Fibroblast of lung (primary cell): ENCODE data around the gene LGR6. TPM values are rescaled to one million over a fixed set of nuclear protein-coding genes. Genes with fewer than 3 reads are reported as not detected.

Source experiments
- DNase-seq, 2 donors: peaks; one replicate each; pipeline versions ENCODE4 v3.0.0 to v3.0.0-alpha.2; 2010; ENCODE audit warnings: low read depth in 2 of 2
- H2AFZ ChIP-seq: 2 replicates; pipeline ENCODE4 v1.5.1; 2012; ENCODE audit warnings: low read length, control low read depth, inconsistent platforms
- H3K27ac ChIP-seq: 2 replicates; pipeline ENCODE4 v1.5.1; 2011; ENCODE audit warnings: low read length, control low read depth; ENCODE audit not compliant: insufficient read depth
- H3K27me3 ChIP-seq: 2 replicates; pipeline ENCODE4 v1.5.1; 2011; ENCODE audit warnings: mild to moderate bottlenecking, low read length; ENCODE audit not compliant: control insufficient read depth, insufficient read depth
- H3K36me3 ChIP-seq: 2 replicates; pipeline ENCODE4 v1.5.1; 2011; ENCODE audit warnings: low read length; ENCODE audit not compliant: control insufficient read depth, insufficient read depth
- H3K4me1 ChIP-seq: 2 replicates; pipeline ENCODE4 v1.5.1; 2011; ENCODE audit warnings: low read length; ENCODE audit not compliant: control insufficient read depth, insufficient read depth; ENCODE audit errors: extremely low read depth
- H3K4me2 ChIP-seq: 2 replicates; pipeline ENCODE4 v1.5.1; 2011; ENCODE audit warnings: low read length, control low read depth; ENCODE audit not compliant: insufficient read depth; ENCODE audit errors: extremely low read depth
- H3K4me3 ChIP-seq, 4 experiments: fragments of 200-600 bp in 1 of 4; sonication (generic) in 1 of 4; replicated peaks in 1 of 4; 2 replicates each; pipeline ENCODE4 v1.5.1; 2011 to 2016; ENCODE audit warnings: low read length in 4 of 4, low read depth in 3 of 4, mild to moderate bottlenecking in 3 of 4, control low read depth in 2 of 4, inconsistent platforms in 1 of 4, mixed read lengths in 1 of 4; ENCODE audit not compliant: insufficient read depth in 1 of 4; ENCODE audit errors: control extremely low read depth in 1 of 4
- H3K79me2 ChIP-seq: 2 replicates; pipeline ENCODE4 v1.5.1; 2012; ENCODE audit warnings: mild to moderate bottlenecking, low read length, inconsistent platforms; ENCODE audit not compliant: control insufficient read depth, insufficient read depth
- H3K9ac ChIP-seq: 2 replicates; pipeline ENCODE4 v1.5.1; 2011; ENCODE audit warnings: mild to moderate bottlenecking, low read length, control low read depth; ENCODE audit not compliant: insufficient read depth
- H3K9me3 ChIP-seq: 2 replicates; pipeline ENCODE4 v1.5.1; 2012; ENCODE audit warnings: low read depth, low read length; ENCODE audit not compliant: control insufficient read depth, insufficient read depth
- H4K20me1 ChIP-seq: 2 replicates; pipeline ENCODE4 v1.5.1; 2011; ENCODE audit warnings: low read length; ENCODE audit not compliant: control insufficient read depth, insufficient read depth; ENCODE audit errors: extremely low read depth
- EZH2 ChIP-seq: IDR thresholded peaks from 2 replicates; pipeline ENCODE4 v1.5.1; 2012; ENCODE audit warnings: low read length, control low read depth, mild to moderate bottlenecking; ENCODE audit errors: missing control alignments
- polyA plus RNA-seq, 2 donors: library from polyadenylated mRNA; depleted of rRNA in 1 of 2; stranded (reverse) in 1 of 2; unstranded in 1 of 2; fragments of >200 nt; gene quantifications; 2 replicates each; pipeline ENCODE4 v1.2.1, GENCODE V29; 2011 to 2012; ENCODE audit warnings: missing spikeins in 1 of 2
- total RNA-seq: library from RNA; depleted of rRNA; stranded (reverse); fragments of >200 nt; gene quantifications from 2 replicates; pipeline ENCODE4 v1.2.1, GENCODE V29; 2014
- TF ChIP-seq, protein P1 (sequence below), 2 donors: IDR thresholded peaks in 1 of 2; conservative IDR thresholded peaks in 1 of 2; 1 replicate in 1 of 2; 2 replicates in 1 of 2; pipeline ENCODE4 v1.5.1; 2011 to 2012; ENCODE audit warnings: low read length in 2 of 2, control low read depth in 1 of 2, inconsistent platforms in 1 of 2, low read depth in 1 of 2, mild to moderate bottlenecking in 1 of 2

The LGR6 gene
- total and polyA plus RNA-seq, 2 donors (not counting 1 experiment from before 2014, with no cell fraction given) = 0.02 TPM; not detected in 1

DNA sequence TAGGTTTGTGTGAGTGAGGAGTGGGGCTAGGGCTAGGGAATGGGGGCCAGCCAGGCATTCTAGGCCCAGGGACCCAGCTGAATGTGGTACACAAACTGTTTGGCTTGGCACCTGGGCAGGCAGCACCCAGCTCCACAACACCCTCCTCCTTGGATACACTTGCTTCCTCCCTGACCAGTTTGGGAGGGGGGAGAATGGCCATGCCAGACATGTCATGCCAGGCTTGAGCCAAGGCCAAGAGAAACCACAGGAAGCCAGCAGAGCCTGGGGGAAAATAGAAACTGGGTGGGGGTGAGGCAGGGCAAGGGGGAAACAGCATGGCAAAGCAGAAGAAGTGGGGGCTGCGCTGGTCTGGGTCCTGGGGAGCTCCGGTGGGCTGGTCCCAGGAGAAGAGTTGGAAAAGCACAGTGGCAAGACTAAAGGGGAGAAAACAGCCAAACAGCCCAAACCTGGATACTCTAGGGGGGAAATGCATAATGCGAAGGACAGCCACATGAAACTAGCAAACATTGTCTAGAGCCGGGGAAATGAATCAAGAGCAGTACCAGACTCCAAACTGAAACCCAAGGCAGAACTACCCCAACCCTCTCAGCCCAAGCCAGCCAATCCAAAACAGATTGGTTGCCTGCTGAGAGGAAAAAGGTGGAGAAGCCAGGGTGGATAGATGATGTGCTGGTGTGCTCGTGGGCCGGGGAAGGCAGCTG is 47.9 kb downstream of the LGR6 start:
- Histone ChIP-seq H3K9ac (no peak overlapping the region), H3K4me1 (no peaks in the 10 kb centered on the region), H3K4me2 (no peak overlapping the region), H4K20me1 (no peaks in the 10 kb centered on the region), H3K27me3 (peaks cover 33% of the 10 kb centered on the region), H2AFZ (no peak overlapping the region), H3K27ac (no peak overlapping the region), H3K4me3 (no peak overlapping the region), H3K9me3 (no peaks in the 10 kb centered on the region), H3K36me3 (no peaks in the 10 kb centered on the region), H3K79me2 (no peaks in the 10 kb centered on the region)
- no peak for TF ChIP-seq EZH2
- TF ChIP-seq, protein P1, sequence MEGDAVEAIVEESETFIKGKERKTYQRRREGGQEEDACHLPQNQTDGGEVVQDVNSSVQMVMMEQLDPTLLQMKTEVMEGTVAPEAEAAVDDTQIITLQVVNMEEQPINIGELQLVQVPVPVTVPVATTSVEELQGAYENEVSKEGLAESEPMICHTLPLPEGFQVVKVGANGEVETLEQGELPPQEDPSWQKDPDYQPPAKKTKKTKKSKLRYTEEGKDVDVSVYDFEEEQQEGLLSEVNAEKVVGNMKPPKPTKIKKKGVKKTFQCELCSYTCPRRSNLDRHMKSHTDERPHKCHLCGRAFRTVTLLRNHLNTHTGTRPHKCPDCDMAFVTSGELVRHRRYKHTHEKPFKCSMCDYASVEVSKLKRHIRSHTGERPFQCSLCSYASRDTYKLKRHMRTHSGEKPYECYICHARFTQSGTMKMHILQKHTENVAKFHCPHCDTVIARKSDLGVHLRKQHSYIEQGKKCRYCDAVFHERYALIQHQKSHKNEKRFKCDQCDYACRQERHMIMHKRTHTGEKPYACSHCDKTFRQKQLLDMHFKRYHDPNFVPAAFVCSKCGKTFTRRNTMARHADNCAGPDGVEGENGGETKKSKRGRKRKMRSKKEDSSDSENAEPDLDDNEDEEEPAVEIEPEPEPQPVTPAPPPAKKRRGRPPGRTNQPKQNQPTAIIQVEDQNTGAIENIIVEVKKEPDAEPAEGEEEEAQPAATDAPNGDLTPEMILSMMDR (conservative IDR thresholded peaks at IDR 0.05 in 1 of 2, IDR thresholded peaks at IDR 0.05 in 1 of 2; ENCODE audit: low read depth in 1 of 2, low read length in 2 of 2) = no peak
- DNase-seq = no peak

DNA sequence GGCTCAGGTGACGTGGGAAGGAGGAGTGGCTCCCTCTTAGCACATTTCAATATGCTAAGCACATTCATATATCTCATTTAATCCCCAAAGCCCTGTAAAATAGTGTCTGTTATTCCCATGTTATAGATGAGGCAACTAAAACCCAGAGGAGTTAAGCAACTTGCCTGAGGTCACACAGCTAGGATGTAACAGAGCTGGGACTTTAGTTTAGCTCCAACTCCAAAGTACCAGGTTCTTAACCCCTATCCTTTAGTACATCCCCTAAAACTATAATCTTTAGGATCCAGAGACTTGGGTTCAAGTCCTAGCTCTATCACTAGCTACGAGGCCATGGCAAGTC is 48.5 kb downstream of the LGR6 start:
- no peaks in the 10 kb centered on the region for H4K20me1 ChIP-seq
- H3K79me2 ChIP-seq = no peaks in the 10 kb centered on the region
- H3K4me3 ChIP-seq = no peak overlapping the region
- H3K4me2 ChIP-seq = no peak overlapping the region
- DNase-seq = no peak
- H3K36me3 ChIP-seq = no peaks in the 10 kb centered on the region
- no peaks in the 10 kb centered on the region for H3K9me3 ChIP-seq
- no peak overlapping the region for H3K9ac ChIP-seq
- TF ChIP-seq, protein P1 (conservative IDR thresholded peaks at IDR 0.05 in 1 of 2, IDR thresholded peaks at IDR 0.05 in 1 of 2; ENCODE audit: low read depth in 1 of 2, low read length in 2 of 2) = no peak
- TF ChIP-seq EZH2 = no peak
- H3K27me3 ChIP-seq = peaks cover 37% of the 10 kb centered on the region
- H3K27ac ChIP-seq = no peak overlapping the region
- H2AFZ ChIP-seq = no peak overlapping the region
- H3K4me1 ChIP-seq = no peaks in the 10 kb centered on the region

DNA sequence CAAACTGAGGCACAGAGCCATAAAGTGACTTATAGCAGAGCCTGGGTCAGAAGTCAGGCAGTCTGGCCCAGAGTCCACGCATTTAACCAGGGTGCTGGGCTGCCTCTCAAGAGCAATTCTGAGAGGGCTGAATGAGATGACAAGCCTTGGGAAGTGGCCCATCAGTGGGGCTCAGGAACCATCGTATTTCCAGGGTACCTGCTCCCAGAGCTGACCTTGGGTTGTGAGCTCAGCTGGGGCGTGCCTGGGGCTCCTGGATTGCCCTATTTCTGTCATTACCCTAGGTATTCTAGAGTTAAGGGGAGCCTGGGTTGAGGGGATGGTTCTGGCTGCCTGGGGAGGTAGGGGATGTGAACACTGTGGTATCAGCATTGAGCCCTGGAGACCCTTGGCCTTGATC is 49.4 kb downstream of the LGR6 start:
- Histone ChIP-seq H3K27ac (no peak overlapping the region), H2AFZ (no peak overlapping the region), H4K20me1 (no peaks in the 10 kb centered on the region), H3K9ac (no peak overlapping the region), H3K4me2 (no peak overlapping the region), H3K4me3 (no peak overlapping the region), H3K36me3 (no peaks in the 10 kb centered on the region), H3K9me3 (no peaks in the 10 kb centered on the region), H3K27me3 (peaks cover 39% of the 10 kb centered on the region), H3K4me1 (no peaks in the 10 kb centered on the region), H3K79me2 (no peaks in the 10 kb centered on the region)
- TF ChIP-seq, protein P1 (conservative IDR thresholded peaks at IDR 0.05 in 1 of 2, IDR thresholded peaks at IDR 0.05 in 1 of 2; ENCODE audit: low read depth in 1 of 2, low read length in 2 of 2) = no peak
- no peak for DNase-seq
